ENCODE data around the gene PROX1.

Gene PROX1

DNA sequence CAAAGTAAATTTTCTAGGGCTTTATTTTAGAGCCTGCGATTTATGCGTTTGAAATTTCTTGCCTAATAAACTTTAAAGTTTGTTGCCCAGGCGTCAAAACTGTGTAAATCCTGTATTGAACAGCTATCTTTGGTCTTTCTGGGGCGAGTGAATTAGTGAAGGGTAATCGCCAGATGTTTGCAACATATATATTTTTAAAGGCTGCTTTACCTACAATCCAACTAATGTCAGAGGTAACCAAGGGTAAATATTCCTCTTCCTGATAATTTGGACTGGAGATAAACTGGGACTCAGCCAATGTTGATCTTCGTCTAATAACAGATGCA, 885 bp upstream of the PROX1 start:
- DNase-seq (ENCODE audit: low read depth in 1 of 2, low spot score in 1 of 2), result no peak
- Histone ChIP-seq H3K27me3 (ENCODE audit: insufficient read depth, poor library complexity, severe bottlenecking) (peaks cover 66% of the 10 kb centered on the region), H3K4me3 (replicated peaks; ENCODE audit: insufficient read depth, low read length) (no peak overlapping the region), H3K27ac (replicated peaks) (no peak overlapping the region)
- TF ChIP-seq GABPA (IDR thresholded peaks at IDR 0.05; ENCODE audit: low read depth), result no peak
- TF ChIP-seq, protein P1, sequence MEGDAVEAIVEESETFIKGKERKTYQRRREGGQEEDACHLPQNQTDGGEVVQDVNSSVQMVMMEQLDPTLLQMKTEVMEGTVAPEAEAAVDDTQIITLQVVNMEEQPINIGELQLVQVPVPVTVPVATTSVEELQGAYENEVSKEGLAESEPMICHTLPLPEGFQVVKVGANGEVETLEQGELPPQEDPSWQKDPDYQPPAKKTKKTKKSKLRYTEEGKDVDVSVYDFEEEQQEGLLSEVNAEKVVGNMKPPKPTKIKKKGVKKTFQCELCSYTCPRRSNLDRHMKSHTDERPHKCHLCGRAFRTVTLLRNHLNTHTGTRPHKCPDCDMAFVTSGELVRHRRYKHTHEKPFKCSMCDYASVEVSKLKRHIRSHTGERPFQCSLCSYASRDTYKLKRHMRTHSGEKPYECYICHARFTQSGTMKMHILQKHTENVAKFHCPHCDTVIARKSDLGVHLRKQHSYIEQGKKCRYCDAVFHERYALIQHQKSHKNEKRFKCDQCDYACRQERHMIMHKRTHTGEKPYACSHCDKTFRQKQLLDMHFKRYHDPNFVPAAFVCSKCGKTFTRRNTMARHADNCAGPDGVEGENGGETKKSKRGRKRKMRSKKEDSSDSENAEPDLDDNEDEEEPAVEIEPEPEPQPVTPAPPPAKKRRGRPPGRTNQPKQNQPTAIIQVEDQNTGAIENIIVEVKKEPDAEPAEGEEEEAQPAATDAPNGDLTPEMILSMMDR (IDR thresholded peaks at IDR 0.05; ENCODE audit: insufficient read depth, low read length), result no peak
- TF ChIP-seq POLR2AphosphoS5 (IDR thresholded peaks at IDR 0.05; ENCODE audit: low read depth), result no peak
- no peak for TF ChIP-seq SPI1 (IDR thresholded peaks at IDR 0.05; ENCODE audit: borderline replicate concordance, low read depth)
- TF ChIP-seq, protein P2, sequence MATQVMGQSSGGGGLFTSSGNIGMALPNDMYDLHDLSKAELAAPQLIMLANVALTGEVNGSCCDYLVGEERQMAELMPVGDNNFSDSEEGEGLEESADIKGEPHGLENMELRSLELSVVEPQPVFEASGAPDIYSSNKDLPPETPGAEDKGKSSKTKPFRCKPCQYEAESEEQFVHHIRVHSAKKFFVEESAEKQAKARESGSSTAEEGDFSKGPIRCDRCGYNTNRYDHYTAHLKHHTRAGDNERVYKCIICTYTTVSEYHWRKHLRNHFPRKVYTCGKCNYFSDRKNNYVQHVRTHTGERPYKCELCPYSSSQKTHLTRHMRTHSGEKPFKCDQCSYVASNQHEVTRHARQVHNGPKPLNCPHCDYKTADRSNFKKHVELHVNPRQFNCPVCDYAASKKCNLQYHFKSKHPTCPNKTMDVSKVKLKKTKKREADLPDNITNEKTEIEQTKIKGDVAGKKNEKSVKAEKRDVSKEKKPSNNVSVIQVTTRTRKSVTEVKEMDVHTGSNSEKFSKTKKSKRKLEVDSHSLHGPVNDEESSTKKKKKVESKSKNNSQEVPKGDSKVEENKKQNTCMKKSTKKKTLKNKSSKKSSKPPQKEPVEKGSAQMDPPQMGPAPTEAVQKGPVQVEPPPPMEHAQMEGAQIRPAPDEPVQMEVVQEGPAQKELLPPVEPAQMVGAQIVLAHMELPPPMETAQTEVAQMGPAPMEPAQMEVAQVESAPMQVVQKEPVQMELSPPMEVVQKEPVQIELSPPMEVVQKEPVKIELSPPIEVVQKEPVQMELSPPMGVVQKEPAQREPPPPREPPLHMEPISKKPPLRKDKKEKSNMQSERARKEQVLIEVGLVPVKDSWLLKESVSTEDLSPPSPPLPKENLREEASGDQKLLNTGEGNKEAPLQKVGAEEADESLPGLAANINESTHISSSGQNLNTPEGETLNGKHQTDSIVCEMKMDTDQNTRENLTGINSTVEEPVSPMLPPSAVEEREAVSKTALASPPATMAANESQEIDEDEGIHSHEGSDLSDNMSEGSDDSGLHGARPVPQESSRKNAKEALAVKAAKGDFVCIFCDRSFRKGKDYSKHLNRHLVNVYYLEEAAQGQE (IDR thresholded peaks at IDR 0.05; ENCODE audit: insufficient replicate concordance, low read depth), result no peak

DNA sequence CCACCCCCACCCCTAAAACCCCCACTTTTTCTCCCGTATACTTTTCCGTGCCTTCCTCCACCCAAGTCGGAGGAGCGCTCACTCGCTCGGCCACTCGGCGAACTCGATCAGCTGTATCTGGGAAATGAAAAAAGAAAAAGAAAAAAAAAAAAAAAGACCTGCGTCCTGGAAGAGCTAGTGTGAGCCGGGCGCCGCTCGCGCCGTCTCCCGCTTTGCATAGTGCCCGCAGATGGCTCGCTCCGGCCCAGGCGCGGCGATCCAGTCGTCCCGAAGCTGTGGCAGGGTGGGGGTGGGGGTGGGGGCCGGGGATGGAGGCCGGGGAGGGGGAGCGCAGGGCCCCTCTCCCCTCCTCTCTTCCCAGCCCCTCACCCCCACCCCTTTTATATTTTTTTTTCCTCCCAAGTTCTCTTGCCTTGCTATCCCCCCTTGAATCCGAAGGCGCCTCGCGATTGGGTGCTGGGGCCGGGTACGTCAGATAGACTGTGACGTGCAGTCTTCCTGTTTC, 299 bp upstream of the PROX1 start:
- no peak for DNase-seq (ENCODE audit: low read depth in 1 of 2, low spot score in 1 of 2)
- TF ChIP-seq POLR2AphosphoS5 (IDR thresholded peaks at IDR 0.05; ENCODE audit: low read depth) (no peak), SPI1 (IDR thresholded peaks at IDR 0.05; ENCODE audit: borderline replicate concordance, low read depth) (no peak), GABPA (IDR thresholded peaks at IDR 0.05; ENCODE audit: low read depth) (no peak)
- TF ChIP-seq, protein P1 (IDR thresholded peaks at IDR 0.05; ENCODE audit: insufficient read depth, low read length), result no peak
- TF ChIP-seq, protein P2 (IDR thresholded peaks at IDR 0.05; ENCODE audit: insufficient replicate concordance, low read depth), result no peak
- Histone ChIP-seq H3K4me3 (replicated peaks; ENCODE audit: insufficient read depth, low read length) (no peak overlapping the region), H3K27me3 (ENCODE audit: insufficient read depth, poor library complexity, severe bottlenecking) (peaks cover 60% of the 10 kb centered on the region), H3K27ac (replicated peaks) (no peak overlapping the region)

DNA sequence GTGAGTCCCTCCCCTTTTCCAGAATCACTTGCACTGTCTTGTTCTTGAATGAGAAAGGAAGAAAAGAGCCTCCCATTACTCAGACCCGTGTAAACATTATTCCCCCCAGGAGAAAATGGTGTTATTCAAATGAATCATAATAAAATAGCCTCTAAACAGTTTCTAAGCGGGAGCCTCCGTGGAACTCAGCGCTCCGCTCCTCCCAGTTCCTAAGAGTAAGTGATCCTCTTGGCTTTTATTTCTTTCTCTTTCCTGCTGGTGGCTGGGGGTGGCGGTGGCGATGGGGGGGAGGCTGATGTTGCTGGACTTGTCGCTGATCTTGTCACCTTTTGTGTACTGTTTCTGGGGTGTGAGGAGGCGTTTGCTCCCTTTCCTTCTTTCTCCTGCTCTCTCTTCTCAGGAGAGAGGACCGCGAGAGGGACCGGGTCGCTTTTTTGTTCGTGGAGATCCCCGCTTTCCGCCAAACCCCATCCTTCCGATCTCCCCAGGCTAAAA, 781 bp downstream of the PROX1 start:
- Histone ChIP-seq H3K4me3 (replicated peaks; ENCODE audit: insufficient read depth, low read length) (no peak overlapping the region), H3K27ac (replicated peaks) (no peak overlapping the region), H3K27me3 (ENCODE audit: insufficient read depth, poor library complexity, severe bottlenecking) (peaks cover 55% of the 10 kb centered on the region)
- no peak for DNase-seq (ENCODE audit: low read depth in 1 of 2, low spot score in 1 of 2)
- TF ChIP-seq POLR2AphosphoS5 (IDR thresholded peaks at IDR 0.05; ENCODE audit: low read depth) (no peak), GABPA (IDR thresholded peaks at IDR 0.05; ENCODE audit: low read depth) (no peak), SPI1 (IDR thresholded peaks at IDR 0.05; ENCODE audit: borderline replicate concordance, low read depth) (no peak)
- TF ChIP-seq, protein P2 (IDR thresholded peaks at IDR 0.05; ENCODE audit: insufficient replicate concordance, low read depth), result no peak
- TF ChIP-seq, protein P1 (IDR thresholded peaks at IDR 0.05; ENCODE audit: insufficient read depth, low read length), result no peak
